GM10847 (cell line): ENCODE data around the gene TMEM179.

Experiments used
- POLR2A ChIP-seq: IDR thresholded peaks from 2 replicates; pipeline ENCODE4 v1.6.1; 2011; ENCODE audit not compliant: insufficient read length; ENCODE audit errors: extremely low read depth

TMEM179 gene

GRCh38 chr14:104572024-104572626, 32.4 kb downstream of the TMEM179 start:
- TF ChIP-seq POLR2A: no peak

GRCh38 chr14:104571246-104571645, 33.3 kb downstream of the TMEM179 start:
- no peak for TF ChIP-seq POLR2A

- no peak for TF ChIP-seq POLR2A
Observed at GRCh38 chr14:104569435-104569834, 35.1 kb downstream of the TMEM179 start.

- TF ChIP-seq POLR2A: no peak
Observed at GRCh38 chr14:104568620-104569019, 36.0 kb downstream of the TMEM179 start.

- no peak for TF ChIP-seq POLR2A
Observed at GRCh38 chr14:104567957-104568225, 36.7 kb downstream of the TMEM179 start.

GRCh38 chr14:104567141-104567956, 37.2 kb downstream of the TMEM179 start:
- no peak for TF ChIP-seq POLR2A

GRCh38 chr14:104564744-104565679, 39.6 kb downstream of the TMEM179 start:
- no peak for TF ChIP-seq POLR2A

GRCh38 chr14:104563742-104564615, 40.6 kb downstream of the TMEM179 start:
- no peak for TF ChIP-seq POLR2A

- no peak for TF ChIP-seq POLR2A
Observed at GRCh38 chr14:104563191-104563741, 41.3 kb downstream of the TMEM179 start.

GRCh38 chr14:104562606-104563005, 42.0 kb downstream of the TMEM179 start:
- no peak for TF ChIP-seq POLR2A

GRCh38 chr14:104561632-104562495, 42.7 kb downstream of the TMEM179 start:
- TF ChIP-seq POLR2A: no peak

GRCh38 chr14:104561124-104561557, 43.4 kb downstream of the TMEM179 start:
- no peak for TF ChIP-seq POLR2A

- TF ChIP-seq POLR2A: no peak
Observed at GRCh38 chr14:104560586-104560945, 44.0 kb downstream of the TMEM179 start.
